ENCODE data around the gene AFF4. TPM values are rescaled to one million over a fixed set of nuclear protein-coding genes. Genes with fewer than 3 reads are reported as not detected.
"Not testable (repeated sequence)": the region's sequence is repeated elsewhere in the genome, so short reads cannot be mapped to it uniquely, and the experiment has no call there.

The AFF4 gene
- total and polyA plus RNA-seq, 2 experiments from 2014 or later = 31.3 to 46.3 TPM

DNA sequence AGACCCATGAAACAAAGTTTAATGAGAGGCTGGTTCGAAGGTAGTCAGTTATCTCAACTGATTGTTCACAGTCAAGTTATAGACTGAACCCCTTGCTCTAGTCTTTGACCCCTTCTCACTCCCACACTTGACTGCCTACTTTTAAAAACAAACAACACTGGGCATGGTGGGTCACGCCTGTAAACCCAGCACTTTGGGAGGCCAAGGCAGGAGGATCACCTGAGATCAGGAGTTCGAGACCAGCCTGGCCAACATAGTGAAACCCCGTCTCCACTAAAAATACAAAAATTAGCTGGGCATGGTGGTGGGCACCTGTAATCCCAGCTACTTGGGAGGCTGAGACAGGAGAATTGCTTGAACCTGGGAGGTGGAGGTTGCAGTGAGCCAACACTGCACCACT is 18.1 kb downstream of the AFF4 start:
- H3K4me1 Mint-ChIP-seq = peaks cover 11% of the 10 kb centered on the region
- H2AFZ ChIP-seq; H3K27me3 Mint-ChIP-seq (ENCODE audit: insufficient read depth, low read depth, poor library complexity); ATAC-seq; H3K27ac ChIP-seq (ENCODE audit: low read depth); H3K27ac Mint-ChIP-seq; H3K36me3 Mint-ChIP-seq (ENCODE audit: low read depth); H3K27me3 ChIP-seq (ENCODE audit: insufficient read depth); H3K4me2 ChIP-seq; H3K4me1 ChIP-seq (ENCODE audit: insufficient read depth); H3K36me3 ChIP-seq (ENCODE audit: insufficient read depth); H3K9me2 ChIP-seq (ENCODE audit: insufficient read depth); H3K4me3 Mint-ChIP-seq; H3K9me3 Mint-ChIP-seq; H3F3A ChIP-seq (replicated peaks; ENCODE audit: low read depth); H3K4me3 ChIP-seq; DNase-seq (ENCODE audit: low spot score): not testable (repeated sequence)
- H3K79me2 ChIP-seq (replicated peaks; ENCODE audit: insufficient read depth) = peaks cover 100% of the 10 kb centered on the region
- peaks cover 35% of the 10 kb centered on the region for H4K20me1 ChIP-seq (replicated peaks; ENCODE audit: insufficient read depth)

DNA sequence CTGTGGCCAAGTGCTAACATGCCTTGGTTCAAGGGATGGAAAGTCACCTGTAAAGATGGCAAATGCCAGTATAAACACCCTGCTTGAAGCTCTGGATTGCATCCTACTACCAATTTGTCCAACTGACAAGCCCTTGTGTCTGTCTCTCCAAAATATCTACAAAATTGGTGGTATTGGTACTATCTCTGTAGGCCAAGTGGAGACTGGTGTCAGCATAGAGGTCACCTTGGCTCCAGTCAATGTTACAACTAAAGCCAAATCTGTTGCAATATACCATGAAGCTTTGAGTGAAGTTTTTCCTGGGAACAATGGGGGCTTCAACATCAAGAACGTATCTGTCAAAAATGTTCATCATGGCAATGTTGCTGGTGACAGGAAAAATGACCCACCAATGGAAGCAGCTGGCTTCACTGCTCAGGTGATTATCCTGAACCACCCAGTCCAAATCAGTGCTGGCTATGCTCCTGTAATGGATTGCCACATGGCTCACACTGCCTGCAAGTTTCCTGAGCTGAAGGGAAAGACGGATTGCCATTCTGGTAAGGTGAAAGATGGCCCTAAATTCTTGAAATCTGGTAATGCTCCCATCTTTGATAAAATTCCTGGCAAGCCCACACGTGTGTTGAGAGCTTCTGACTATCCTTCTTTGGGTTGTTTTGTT is 19.9 kb downstream of the AFF4 start:
- H3K9me3 Mint-ChIP-seq = no peaks in the 10 kb centered on the region
- peaks cover 3% of the 10 kb centered on the region; the same call in 1 of the 3 replicates for H3K36me3 Mint-ChIP-seq (ENCODE audit: low read depth)
- DNase-seq (ENCODE audit: low spot score) = no peak
- H3K27ac Mint-ChIP-seq = no peak overlapping the region
- Histone ChIP-seq H3K4me1 (ENCODE audit: insufficient read depth) (no peaks in the 10 kb centered on the region), H3K4me3 (no peak overlapping the region), H4K20me1 (replicated peaks; ENCODE audit: insufficient read depth) (peaks cover 36% of the 10 kb centered on the region), H3K36me3 (ENCODE audit: insufficient read depth) (no peaks in the 10 kb centered on the region), H3K4me2 (no peak overlapping the region), H3K79me2 (replicated peaks; ENCODE audit: insufficient read depth) (peaks cover 100% of the 10 kb centered on the region), H3K27me3 (ENCODE audit: insufficient read depth) (no peaks in the 10 kb centered on the region), H3F3A (replicated peaks; ENCODE audit: low read depth) (no peaks in the 10 kb centered on the region), H2AFZ (no peak overlapping the region), H3K9me2 (ENCODE audit: insufficient read depth) (no peaks in the 10 kb centered on the region), H3K27ac (ENCODE audit: low read depth) (no peak overlapping the region)
- peaks cover 4% of the 10 kb centered on the region; the same call in 2 of the 3 replicates for H3K4me1 Mint-ChIP-seq
- no peak overlapping the region for H3K4me3 Mint-ChIP-seq
- no peaks in the 10 kb centered on the region for H3K27me3 Mint-ChIP-seq (ENCODE audit: insufficient read depth, low read depth, poor library complexity)
- ATAC-seq = no peak
- TF ChIP-seq POLR2AphosphoS5 (IDR thresholded peaks at IDR 0.05; ENCODE audit: low read depth) (no peak), EZH2 (IDR thresholded peaks at IDR 0.05; ENCODE audit: low read depth, unreplicated experiment) (no peak), JUNB (IDR thresholded peaks at IDR 0.05; ENCODE audit: unreplicated experiment) (no peak), NANOG (IDR thresholded peaks at IDR 0.05; ENCODE audit: borderline replicate concordance) (no peak), STAT1 (IDR thresholded peaks at IDR 0.05; ENCODE audit: unreplicated experiment) (no peak), ZNF331 (CRISPR knock-in tag; IDR thresholded peaks at IDR 0.05; ENCODE audit: low read depth) (no peak), CREB1 (CRISPR knock-in tag; IDR thresholded peaks at IDR 0.05; ENCODE audit: low read depth) (no peak)
- TF ChIP-seq, protein P1, sequence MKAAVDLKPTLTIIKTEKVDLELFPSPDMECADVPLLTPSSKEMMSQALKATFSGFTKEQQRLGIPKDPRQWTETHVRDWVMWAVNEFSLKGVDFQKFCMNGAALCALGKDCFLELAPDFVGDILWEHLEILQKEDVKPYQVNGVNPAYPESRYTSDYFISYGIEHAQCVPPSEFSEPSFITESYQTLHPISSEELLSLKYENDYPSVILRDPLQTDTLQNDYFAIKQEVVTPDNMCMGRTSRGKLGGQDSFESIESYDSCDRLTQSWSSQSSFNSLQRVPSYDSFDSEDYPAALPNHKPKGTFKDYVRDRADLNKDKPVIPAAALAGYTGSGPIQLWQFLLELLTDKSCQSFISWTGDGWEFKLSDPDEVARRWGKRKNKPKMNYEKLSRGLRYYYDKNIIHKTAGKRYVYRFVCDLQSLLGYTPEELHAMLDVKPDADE (IDR thresholded peaks at IDR 0.05) = no peak
- TF ChIP-seq, protein P2, sequence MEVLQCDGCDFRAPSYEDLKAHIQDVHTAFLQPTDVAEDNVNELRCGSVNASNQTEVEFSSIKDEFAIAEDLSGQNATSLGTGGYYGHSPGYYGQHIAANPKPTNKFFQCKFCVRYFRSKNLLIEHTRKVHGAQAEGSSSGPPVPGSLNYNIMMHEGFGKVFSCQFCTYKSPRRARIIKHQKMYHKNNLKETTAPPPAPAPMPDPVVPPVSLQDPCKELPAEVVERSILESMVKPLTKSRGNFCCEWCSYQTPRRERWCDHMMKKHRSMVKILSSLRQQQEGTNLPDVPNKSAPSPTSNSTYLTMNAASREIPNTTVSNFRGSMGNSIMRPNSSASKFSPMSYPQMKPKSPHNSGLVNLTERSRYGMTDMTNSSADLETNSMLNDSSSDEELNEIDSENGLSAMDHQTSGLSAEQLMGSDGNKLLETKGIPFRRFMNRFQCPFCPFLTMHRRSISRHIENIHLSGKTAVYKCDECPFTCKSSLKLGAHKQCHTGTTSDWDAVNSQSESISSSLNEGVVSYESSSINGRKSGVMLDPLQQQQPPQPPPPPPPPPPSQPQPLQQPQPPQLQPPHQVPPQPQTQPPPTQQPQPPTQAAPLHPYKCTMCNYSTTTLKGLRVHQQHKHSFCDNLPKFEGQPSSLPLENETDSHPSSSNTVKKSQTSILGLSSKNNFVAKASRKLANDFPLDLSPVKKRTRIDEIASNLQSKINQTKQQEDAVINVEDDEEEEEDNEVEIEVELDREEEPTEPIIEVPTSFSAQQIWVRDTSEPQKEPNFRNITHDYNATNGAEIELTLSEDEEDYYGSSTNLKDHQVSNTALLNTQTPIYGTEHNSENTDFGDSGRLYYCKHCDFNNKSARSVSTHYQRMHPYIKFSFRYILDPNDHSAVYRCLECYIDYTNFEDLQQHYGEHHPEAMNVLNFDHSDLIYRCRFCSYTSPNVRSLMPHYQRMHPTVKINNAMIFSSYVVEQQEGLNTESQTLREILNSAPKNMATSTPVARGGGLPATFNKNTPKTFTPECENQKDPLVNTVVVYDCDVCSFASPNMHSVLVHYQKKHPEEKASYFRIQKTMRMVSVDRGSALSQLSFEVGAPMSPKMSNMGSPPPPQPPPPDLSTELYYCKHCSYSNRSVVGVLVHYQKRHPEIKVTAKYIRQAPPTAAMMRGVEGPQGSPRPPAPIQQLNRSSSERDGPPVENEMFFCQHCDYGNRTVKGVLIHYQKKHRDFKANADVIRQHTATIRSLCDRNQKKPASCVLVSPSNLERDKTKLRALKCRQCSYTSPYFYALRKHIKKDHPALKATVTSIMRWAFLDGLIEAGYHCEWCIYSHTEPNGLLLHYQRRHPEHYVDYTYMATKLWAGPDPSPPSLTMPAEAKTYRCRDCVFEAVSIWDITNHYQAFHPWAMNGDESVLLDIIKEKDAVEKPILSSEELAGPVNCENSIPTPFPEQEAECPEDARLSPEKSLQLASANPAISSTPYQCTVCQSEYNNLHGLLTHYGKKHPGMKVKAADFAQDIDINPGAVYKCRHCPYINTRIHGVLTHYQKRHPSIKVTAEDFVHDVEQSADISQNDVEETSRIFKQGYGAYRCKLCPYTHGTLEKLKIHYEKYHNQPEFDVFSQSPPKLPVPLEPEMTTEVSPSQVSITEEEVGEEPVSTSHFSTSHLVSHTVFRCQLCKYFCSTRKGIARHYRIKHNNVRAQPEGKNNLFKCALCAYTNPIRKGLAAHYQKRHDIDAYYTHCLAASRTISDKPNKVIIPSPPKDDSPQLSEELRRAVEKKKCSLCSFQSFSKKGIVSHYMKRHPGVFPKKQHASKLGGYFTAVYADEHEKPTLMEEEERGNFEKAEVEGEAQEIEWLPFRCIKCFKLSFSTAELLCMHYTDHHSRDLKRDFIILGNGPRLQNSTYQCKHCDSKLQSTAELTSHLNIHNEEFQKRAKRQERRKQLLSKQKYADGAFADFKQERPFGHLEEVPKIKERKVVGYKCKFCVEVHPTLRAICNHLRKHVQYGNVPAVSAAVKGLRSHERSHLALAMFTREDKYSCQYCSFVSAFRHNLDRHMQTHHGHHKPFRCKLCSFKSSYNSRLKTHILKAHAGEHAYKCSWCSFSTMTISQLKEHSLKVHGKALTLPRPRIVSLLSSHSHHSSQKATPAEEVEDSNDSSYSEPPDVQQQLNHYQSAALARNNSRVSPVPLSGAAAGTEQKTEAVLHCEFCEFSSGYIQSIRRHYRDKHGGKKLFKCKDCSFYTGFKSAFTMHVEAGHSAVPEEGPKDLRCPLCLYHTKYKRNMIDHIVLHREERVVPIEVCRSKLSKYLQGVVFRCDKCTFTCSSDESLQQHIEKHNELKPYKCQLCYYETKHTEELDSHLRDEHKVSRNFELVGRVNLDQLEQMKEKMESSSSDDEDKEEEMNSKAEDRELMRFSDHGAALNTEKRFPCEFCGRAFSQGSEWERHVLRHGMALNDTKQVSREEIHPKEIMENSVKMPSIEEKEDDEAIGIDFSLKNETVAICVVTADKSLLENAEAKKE (CRISPR knock-in tag; IDR thresholded peaks at IDR 0.05) = no peak
- TF ChIP-seq, protein P3, sequence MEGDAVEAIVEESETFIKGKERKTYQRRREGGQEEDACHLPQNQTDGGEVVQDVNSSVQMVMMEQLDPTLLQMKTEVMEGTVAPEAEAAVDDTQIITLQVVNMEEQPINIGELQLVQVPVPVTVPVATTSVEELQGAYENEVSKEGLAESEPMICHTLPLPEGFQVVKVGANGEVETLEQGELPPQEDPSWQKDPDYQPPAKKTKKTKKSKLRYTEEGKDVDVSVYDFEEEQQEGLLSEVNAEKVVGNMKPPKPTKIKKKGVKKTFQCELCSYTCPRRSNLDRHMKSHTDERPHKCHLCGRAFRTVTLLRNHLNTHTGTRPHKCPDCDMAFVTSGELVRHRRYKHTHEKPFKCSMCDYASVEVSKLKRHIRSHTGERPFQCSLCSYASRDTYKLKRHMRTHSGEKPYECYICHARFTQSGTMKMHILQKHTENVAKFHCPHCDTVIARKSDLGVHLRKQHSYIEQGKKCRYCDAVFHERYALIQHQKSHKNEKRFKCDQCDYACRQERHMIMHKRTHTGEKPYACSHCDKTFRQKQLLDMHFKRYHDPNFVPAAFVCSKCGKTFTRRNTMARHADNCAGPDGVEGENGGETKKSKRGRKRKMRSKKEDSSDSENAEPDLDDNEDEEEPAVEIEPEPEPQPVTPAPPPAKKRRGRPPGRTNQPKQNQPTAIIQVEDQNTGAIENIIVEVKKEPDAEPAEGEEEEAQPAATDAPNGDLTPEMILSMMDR (conservative IDR thresholded peaks at IDR 0.05; ENCODE audit: low read depth in 2 of 2) = no peak

Measured in GM23338 (cell line).